Heart left ventricle (tissue), 16 donors: ENCODE measurements around the gene C20orf96. TPM values are rescaled to one million over a fixed set of nuclear protein-coding genes. Genes with fewer than 3 reads are reported as not detected.

ENCODE experiments used
- ATAC-seq, 4 donors: fragments of 200-7000 bp; cut with Tn5 transposase; one replicate each; pipeline ENCODE4 v1.9.1; 2020 to 2022; ENCODE audit warnings: moderate library complexity in 4 of 4, mild to moderate bottlenecking in 3 of 4, moderate number of reproducible peaks in 1 of 4
- DNase-seq, 5 donors: peaks; one replicate each; pipeline ENCODE4 v3.0.0-alpha.2; 2020
- H3K27ac ChIP-seq, 12 donors: fragments of 200-600 bp; sonication (generic) in 4 of 12; one replicate each; pipeline versions ENCODE4 v1.5.0 to v1.8.0; 2016 to 2022; ENCODE audit warnings: mild to moderate bottlenecking in 2 of 12
- H3K27me3 ChIP-seq, 9 donors: fragments of 200-600 bp; sonication (generic) in 2 of 9; one replicate each; pipeline versions ENCODE4 v1.5.1 to v1.8.0; 2016 to 2022; ENCODE audit warnings: mild to moderate bottlenecking in 3 of 9
- H3K36me3 ChIP-seq, 9 donors: fragments of 200-600 bp; sonication (generic) in 2 of 9; one replicate each; pipeline versions ENCODE4 v1.5.0 to v1.8.0; 2018 to 2022; ENCODE audit warnings: mild to moderate bottlenecking in 2 of 9
- H3K4me1 ChIP-seq, 12 donors: fragments of 200-600 bp; sonication (generic) in 4 of 12; one replicate each; pipeline versions ENCODE4 v1.5.0 to v1.8.0; 2016 to 2022; ENCODE audit warnings: mild to moderate bottlenecking in 3 of 12
- H3K4me3 ChIP-seq, 12 donors: fragments of 200-600 bp; sonication (generic) in 4 of 12; one replicate each; pipeline versions ENCODE4 v1.5.0 to v1.8.0; 2017 to 2022; ENCODE audit warnings: mild to moderate bottlenecking in 9 of 12, moderate library complexity in 4 of 12
- H3K9me3 ChIP-seq, 12 donors: fragments of 200-600 bp; sonication (generic) in 4 of 12; one replicate each; pipeline versions ENCODE4 v1.5.0 to v1.8.0; 2016 to 2022; ENCODE audit warnings: mild to moderate bottlenecking in 1 of 12
- POLR2A ChIP-seq, 2 donors: fragments of 450-650 bp; IDR thresholded peaks; one replicate each; pipeline ENCODE4 v1.6.1; 2017; ENCODE audit warnings: antibody characterized with exemption in 2 of 2, mild to moderate bottlenecking in 2 of 2, moderate library complexity in 2 of 2
- WGBS, 4 donors: extraction: QIAGEN DNeasy Blood & Tissue Kit in 2 of 4; methylation state at CpG; one replicate each; pipeline versions ENCODE4 v1.1.5 to v1.1.7; 2013 to 2018; 5-methylcytosine and 5-hydroxymethylcytosine counted together
- intact Hi-C, 10 donors: fragments of 100-400 bp; cut with DNase I; formaldehyde crosslinking; loops; one replicate each; pipeline versions ENCODE4 v1.11.1 to v1.14.2; 2022
- polyA plus RNA-seq, 2 donors: library from polyadenylated mRNA; stranded (reverse); fragments of 200-250 nt; gene quantifications; one replicate each; pipeline ENCODE4 v1.2.3, GENCODE V29; 2013
- total RNA-seq, 9 donors: library from RNA; depleted of rRNA in 2 of 9; stranded (reverse); fragments of >200 nt in 2 of 9; fragmentation: NEBNext Ultra II Directional in 3 of 9; extraction: Animal tissue kit (Norgen Biotek cat#: 25700) in 3 of 9; gene quantifications; one replicate each; pipeline versions ENCODE4 v1.1.0 to v1.2.4, GENCODE V29; 2016 to 2023
- TF ChIP-seq, protein P1 (sequence below), 12 donors: fragments of 200-600 bp; sonication (generic) in 4 of 12; IDR thresholded peaks; one replicate each; pipeline versions ENCODE4 v1.5.0 to v1.8.0; 2018 to 2022; ENCODE audit warnings: antibody characterized with exemption in 12 of 12, mild to moderate bottlenecking in 5 of 12
- donor health status: ischemic (EF 13 %, LVEDD 7.1; RV severe dilation, severe dysfunction).
- donor health status: healthy with polysubstance abuse.
- donor health status: DM: no; HTN: yes; CAD: no.
- donor health status: DM: no; HTN: no; CAD: no.
- donor health status: ischemic (EF 25% LVEDD 6.9; RV normal size, moderate dysfunction).
- donor health status: ischemic (EF 25% LVEDD 5.7; RV mildly dilated, moderate dysfunction).
- donor health status: healthy.
- donor health status: DM: yes; HTN: yes; CAD: no.
- donor health status: ischemic (EF 35%, LVEDD 5.7; RV mildly dilated, moderate dysfunction).
- donor health status: nonischemic (EF 11% LVEDD 7.7; RV severe dilation, severe dysfunction).
- donor health status: DM: yes; HTN: yes; CAD: no.
- donor health status: PGD.
- donor health status: ischemic (EF 29% LVEDD 5.4; RV normal size, mild dysfunction).
- donor health status: nonischemic (EF 23%, LVEDD 6.1; RV moderate dilation, normal function).

C20orf96 gene
- total and polyA plus RNA-seq, 11 donors, result 0.64 to 6.6 (median 3.6) TPM

DNA sequence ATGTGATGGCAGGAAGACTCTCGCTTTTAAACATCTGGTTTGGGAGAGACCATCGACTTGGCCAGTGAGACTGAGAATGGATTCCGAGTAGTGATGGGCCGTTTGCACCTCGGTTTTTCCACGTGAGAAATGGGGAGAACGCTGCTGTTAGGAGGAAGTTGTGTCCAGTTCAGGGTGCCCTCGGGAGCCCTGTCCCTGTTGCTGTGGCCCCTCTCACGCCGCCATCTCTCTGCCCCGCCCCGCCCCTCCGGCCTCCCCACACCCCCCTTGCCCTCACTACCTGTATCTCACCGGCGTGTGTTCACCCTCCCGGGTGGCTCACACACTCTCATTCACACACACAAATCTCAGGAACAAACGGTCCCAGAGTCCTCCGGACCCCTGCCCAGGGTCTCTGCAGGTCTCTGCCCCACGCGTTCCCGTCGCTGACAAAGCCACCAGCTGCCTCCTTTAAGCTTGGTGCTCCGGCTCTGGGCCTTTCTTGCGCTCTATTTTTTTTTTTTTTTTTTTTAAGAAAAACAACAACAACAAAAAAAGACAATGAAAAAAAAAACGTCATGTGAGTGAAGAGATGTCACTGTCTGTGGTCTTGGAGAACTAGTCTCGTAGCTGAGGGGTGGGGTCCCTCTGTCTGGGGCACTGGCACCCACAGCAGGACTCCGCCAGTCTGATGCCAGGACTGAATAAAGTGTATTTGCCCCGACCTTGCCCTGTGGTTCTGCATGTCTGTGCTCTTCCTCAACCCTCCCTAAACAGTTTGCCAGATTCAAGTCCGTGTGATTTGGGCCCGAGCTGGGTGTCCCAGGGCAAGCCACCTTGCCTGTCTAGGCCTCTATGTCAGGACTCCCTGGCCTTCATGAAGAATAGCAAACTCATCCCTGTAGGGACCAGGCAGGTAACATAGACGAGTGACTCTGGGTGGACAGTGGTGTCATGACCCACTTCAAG, 37.8 kb upstream of the C20orf96 start:
- WGBS, 4 donors, result 48 to 56% (median 54%) methylated on average over 29 to 31 of the region's 31 CpGs
- H3K27ac ChIP-seq, result peak overlapping the region in 9 of 12 donors; percentile 72 to 98 (median 94)
- TF ChIP-seq, protein P1, sequence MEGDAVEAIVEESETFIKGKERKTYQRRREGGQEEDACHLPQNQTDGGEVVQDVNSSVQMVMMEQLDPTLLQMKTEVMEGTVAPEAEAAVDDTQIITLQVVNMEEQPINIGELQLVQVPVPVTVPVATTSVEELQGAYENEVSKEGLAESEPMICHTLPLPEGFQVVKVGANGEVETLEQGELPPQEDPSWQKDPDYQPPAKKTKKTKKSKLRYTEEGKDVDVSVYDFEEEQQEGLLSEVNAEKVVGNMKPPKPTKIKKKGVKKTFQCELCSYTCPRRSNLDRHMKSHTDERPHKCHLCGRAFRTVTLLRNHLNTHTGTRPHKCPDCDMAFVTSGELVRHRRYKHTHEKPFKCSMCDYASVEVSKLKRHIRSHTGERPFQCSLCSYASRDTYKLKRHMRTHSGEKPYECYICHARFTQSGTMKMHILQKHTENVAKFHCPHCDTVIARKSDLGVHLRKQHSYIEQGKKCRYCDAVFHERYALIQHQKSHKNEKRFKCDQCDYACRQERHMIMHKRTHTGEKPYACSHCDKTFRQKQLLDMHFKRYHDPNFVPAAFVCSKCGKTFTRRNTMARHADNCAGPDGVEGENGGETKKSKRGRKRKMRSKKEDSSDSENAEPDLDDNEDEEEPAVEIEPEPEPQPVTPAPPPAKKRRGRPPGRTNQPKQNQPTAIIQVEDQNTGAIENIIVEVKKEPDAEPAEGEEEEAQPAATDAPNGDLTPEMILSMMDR (IDR thresholded peaks at IDR 0.05), result no peak
- no peak for TF ChIP-seq POLR2A (IDR thresholded peaks at IDR 0.05)
- no peaks in the 10 kb centered on the region for H3K9me3 ChIP-seq
- H3K36me3 ChIP-seq, result no peaks in the 10 kb centered on the region
- ATAC-seq (no peak), DNase-seq (peak in 1 of 5 donors; percentile 24)
- peaks cover 0 to 5% (median 0%) of the 10 kb centered on the region in 9 donors for H3K27me3 ChIP-seq
- H3K4me1 ChIP-seq, result peaks cover 0 to 50% (median 24%) of the 10 kb centered on the region in 12 donors
- peak overlapping the region in 10 of 12 donors; percentile 58 to 98 (median 80) for H3K4me3 ChIP-seq
- intact Hi-C loops, result loop anchor here in 2 of 10 donors (10.0 kb wide), 1 partner anchor 54 kb away; no protein-coding TSS in a partner anchor

DNA sequence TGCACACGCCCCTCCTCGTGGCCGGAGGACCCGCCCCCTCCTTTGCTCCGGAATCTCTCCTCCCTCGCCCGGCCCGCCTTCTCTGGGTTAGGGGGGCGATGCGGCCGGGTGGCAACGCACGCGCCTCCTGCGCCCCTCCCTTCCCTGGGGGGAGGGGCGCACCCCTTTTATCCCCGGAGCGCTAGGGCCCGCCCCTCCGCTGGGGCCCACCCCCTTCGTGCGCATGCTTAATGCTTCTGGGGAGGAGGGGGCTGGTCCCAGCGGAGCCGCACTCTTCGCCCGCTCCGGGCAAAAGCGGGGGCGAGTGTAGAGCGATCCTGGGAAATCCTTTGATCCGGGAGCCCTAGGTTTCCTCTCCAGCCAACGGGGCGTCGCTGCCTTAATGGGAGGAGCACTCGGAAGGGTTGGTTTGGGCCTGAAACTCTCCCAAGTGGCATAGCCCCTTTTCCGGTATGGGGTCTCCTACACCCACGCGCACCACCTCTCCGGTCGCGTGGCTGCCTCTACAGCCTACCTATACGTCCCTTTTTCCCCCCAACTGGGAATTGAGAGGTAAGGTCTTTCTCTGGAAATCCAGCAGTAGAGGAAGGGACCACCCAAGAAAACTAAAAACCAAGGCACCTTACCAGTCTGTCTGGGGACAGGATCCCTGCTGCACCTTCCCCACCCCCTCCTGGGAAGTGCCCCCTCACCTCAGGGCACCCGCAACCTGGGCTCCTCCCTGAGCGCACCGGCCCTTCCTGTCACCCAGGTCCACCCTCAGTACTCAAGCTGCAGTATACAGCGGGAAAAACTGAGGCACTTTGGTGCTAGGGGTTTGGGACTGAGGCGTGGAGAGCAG, 36.9 kb upstream of the C20orf96 start:
- DNase-seq (peak; percentile 84 to 89 (median 87)), ATAC-seq (peak; percentile 48 to 70 (median 54))
- intact Hi-C loops, result loop anchor here in 2 of 10 donors (2.0 to 10.0 kb wide), 2 partner anchors 31 to 53 kb away; partner anchors contain the start of gene ZCCHC3 (in 1 of the 2)
- Histone ChIP-seq H3K9me3 (no peaks in the 10 kb centered on the region), H3K4me3 (peak overlapping the region; percentile 58 to 98 (median 80)), H3K27me3 (peaks cover 0 to 5% (median 0%) of the 10 kb centered on the region in 9 donors), H3K4me1 (peaks cover 0 to 50% (median 24%) of the 10 kb centered on the region in 12 donors), H3K36me3 (no peaks in the 10 kb centered on the region), H3K27ac (peak overlapping the region in 11 of 12 donors; percentile 67 to 98 (median 94))
- TF ChIP-seq, protein P1 (IDR thresholded peaks at IDR 0.05), result no peak
- TF ChIP-seq POLR2A (IDR thresholded peaks at IDR 0.05), result peak in 1 of 2 donors; percentile 51
- 5 to 10% (median 8%) methylated on average over 33 to 47 of the region's 47 CpGs for WGBS, 4 donors

DNA sequence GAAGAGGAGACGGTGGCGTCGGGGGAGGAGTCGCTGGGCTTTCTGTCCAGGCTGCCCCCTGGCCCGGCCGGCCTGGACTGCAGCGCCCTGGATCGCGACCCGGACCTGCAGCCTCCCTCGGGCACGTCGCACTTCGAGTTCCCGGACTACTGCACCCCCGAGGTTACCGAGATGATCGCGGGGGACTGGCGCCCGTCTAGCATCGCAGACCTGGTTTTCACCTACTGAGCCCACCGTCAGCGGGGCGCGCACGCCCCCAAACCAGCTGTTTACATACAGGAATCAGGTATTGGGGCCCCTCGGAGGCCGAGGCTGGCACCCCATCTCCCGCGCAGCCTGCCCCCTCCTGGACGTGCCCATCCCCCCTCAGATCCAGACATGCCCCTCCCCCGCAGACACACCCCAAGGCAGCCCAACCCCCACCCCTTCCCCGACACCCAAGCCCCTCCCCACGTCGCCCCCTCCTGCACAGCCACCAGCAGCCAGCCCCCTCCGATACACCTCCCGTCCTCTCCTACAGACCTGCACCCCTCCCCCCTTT, 36.2 kb upstream of the C20orf96 start:
- Histone ChIP-seq H3K36me3 (no peaks in the 10 kb centered on the region), H3K27me3 (peaks cover 0 to 5% (median 0%) of the 10 kb centered on the region in 9 donors), H3K9me3 (no peaks in the 10 kb centered on the region), H3K4me1 (peaks cover 0 to 50% (median 24%) of the 10 kb centered on the region in 12 donors), H3K27ac (peak overlapping the region in 11 of 12 donors; percentile 72 to 98 (median 95)), H3K4me3 (peak overlapping the region; percentile 58 to 98 (median 80))
- intact Hi-C loops, result loop anchor here in 2 of 10 donors (2.0 to 10.0 kb wide), 2 partner anchors 30 to 52 kb away; partner anchors contain the start of gene ZCCHC3 (in 1 of the 2)
- WGBS, 4 donors, result 1 to 3% (median 1%) methylated on average over 26 to 38 of the region's 38 CpGs
- DNase-seq (peak in 3 of 5 donors; percentile 51 to 72 (median 55)), ATAC-seq (no peak)
- no peak for TF ChIP-seq POLR2A (IDR thresholded peaks at IDR 0.05)
- TF ChIP-seq, protein P1 (IDR thresholded peaks at IDR 0.05), result no peak
